ENCODE data around the gene CARMIL1.

Gene CARMIL1

DNA sequence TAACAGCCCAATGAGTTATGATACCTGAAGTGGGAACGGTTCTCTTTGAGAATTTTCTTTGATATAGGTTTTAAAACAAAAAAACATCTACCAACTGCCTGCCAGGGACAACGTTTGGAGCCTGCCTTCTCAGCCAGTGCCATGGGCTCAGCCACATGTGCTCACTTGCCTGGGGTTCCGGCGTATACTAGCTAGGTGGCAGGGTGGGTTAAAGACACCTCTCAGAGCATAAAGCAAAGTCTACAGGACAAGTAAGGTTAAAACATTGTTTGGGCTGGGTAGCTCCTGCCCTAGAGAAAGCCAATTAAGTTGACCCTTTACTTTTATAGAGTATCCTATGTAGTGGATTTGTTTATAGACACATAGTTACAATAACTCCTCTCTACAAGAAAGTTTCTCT, 334.9 kb downstream of the CARMIL1 start (continued):
- TF ChIP-seq, protein P1, sequence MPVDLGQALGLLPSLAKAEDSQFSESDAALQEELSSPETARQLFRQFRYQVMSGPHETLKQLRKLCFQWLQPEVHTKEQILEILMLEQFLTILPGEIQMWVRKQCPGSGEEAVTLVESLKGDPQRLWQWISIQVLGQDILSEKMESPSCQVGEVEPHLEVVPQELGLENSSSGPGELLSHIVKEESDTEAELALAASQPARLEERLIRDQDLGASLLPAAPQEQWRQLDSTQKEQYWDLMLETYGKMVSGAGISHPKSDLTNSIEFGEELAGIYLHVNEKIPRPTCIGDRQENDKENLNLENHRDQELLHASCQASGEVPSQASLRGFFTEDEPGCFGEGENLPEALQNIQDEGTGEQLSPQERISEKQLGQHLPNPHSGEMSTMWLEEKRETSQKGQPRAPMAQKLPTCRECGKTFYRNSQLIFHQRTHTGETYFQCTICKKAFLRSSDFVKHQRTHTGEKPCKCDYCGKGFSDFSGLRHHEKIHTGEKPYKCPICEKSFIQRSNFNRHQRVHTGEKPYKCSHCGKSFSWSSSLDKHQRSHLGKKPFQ (tag by site-specific recombination; IDR thresholded peaks at IDR 0.05) = no peak

- TF ChIP-seq, protein P2, sequence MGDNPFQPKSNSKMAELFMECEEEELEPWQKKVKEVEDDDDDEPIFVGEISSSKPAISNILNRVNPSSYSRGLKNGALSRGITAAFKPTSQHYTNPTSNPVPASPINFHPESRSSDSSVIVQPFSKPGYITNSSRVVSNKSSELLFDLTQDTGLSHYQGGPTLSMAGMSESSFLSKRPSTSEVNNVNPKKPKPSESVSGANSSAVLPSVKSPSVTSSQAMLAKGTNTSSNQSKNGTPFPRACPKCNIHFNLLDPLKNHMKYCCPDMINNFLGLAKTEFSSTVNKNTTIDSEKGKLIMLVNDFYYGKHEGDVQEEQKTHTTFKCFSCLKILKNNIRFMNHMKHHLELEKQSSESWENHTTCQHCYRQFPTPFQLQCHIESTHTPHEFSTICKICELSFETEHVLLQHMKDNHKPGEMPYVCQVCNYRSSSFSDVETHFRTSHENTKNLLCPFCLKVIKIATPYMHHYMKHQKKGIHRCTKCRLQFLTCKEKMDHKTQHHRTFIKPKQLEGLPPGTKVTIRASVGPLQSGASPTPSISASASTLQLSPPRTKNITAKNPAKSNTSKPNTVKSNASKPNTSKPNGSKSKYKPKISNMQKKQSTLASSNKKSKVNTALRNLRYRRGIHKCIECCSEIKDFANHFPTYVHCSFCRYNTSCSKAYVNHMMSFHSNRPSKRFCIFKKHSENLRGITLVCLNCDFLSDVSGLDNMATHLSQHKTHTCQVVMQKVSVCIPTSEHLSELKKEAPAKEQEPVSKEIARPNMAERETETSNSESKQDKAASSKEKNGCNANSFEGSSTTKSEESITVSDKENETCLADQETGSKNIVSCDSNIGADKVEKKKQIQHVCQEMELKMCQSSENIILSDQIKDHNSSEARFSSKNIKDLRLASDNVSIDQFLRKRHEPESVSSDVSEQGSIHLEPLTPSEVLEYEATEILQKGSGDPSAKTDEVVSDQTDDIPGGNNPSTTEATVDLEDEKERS (tag by site-specific recombination; IDR thresholded peaks at IDR 0.05) = no peak
- TF ChIP-seq ZNF184 (tag by site-specific recombination; IDR thresholded peaks at IDR 0.05) (no peak), ZNF175 (tag by site-specific recombination; IDR thresholded peaks at IDR 0.05) (no peak), ZNF473 (tag by site-specific recombination; IDR thresholded peaks at IDR 0.05) (no peak), ZNF626 (tag by site-specific recombination; IDR thresholded peaks at IDR 0.05) (no peak), ZBTB44 (tag by site-specific recombination; IDR thresholded peaks at IDR 0.05) (no peak), ZSCAN30 (tag by site-specific recombination; IDR thresholded peaks at IDR 0.05) (no peak), ZNF311 (tag by site-specific recombination; IDR thresholded peaks at IDR 0.05; ENCODE audit: borderline replicate concordance) (no peak), ZNF558 (tag by site-specific recombination; IDR thresholded peaks at IDR 0.05) (no peak)
- TF ChIP-seq, protein P3, sequence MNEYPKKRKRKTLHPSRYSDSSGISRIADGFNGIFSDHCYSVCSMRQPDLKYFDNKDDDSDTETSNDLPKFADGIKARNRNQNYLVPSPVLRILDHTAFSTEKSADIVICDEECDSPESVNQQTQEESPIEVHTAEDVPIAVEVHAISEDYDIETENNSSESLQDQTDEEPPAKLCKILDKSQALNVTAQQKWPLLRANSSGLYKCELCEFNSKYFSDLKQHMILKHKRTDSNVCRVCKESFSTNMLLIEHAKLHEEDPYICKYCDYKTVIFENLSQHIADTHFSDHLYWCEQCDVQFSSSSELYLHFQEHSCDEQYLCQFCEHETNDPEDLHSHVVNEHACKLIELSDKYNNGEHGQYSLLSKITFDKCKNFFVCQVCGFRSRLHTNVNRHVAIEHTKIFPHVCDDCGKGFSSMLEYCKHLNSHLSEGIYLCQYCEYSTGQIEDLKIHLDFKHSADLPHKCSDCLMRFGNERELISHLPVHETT (tag by site-specific recombination; IDR thresholded peaks at IDR 0.05) = no peak
- TF ChIP-seq, protein P4, sequence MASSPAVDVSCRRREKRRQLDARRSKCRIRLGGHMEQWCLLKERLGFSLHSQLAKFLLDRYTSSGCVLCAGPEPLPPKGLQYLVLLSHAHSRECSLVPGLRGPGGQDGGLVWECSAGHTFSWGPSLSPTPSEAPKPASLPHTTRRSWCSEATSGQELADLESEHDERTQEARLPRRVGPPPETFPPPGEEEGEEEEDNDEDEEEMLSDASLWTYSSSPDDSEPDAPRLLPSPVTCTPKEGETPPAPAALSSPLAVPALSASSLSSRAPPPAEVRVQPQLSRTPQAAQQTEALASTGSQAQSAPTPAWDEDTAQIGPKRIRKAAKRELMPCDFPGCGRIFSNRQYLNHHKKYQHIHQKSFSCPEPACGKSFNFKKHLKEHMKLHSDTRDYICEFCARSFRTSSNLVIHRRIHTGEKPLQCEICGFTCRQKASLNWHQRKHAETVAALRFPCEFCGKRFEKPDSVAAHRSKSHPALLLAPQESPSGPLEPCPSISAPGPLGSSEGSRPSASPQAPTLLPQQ (tag by site-specific recombination; IDR thresholded peaks at IDR 0.05) = no peak
- TF ChIP-seq, protein P5, sequence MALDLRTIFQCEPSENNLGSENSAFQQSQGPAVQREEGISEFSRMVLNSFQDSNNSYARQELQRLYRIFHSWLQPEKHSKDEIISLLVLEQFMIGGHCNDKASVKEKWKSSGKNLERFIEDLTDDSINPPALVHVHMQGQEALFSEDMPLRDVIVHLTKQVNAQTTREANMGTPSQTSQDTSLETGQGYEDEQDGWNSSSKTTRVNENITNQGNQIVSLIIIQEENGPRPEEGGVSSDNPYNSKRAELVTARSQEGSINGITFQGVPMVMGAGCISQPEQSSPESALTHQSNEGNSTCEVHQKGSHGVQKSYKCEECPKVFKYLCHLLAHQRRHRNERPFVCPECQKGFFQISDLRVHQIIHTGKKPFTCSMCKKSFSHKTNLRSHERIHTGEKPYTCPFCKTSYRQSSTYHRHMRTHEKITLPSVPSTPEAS (tag by site-specific recombination; IDR thresholded peaks at IDR 0.05) = no peak
- no peaks in the 10 kb centered on the region for H3K4me1 ChIP-seq (ENCODE audit: control insufficient read depth, insufficient read depth, low read length)
- ChIA-PET CTCF (interaction anchor here (0.6 to 1.3 kb wide), 4 partner anchors 9 to 1185 kb away, joined by 3 to 5 read pairs (median 4); no protein-coding TSS in a partner anchor), POLR2A (no interaction called here)
- no peaks in the 10 kb centered on the region for H3K9me3 ChIP-seq (ENCODE audit: control insufficient read depth, insufficient read depth, low read depth, low read length)
- H3K27ac ChIP-seq (ENCODE audit: extremely low read depth, low read depth, low read length) = no peak overlapping the region
- no peak overlapping the region for H3K4me3 ChIP-seq (ENCODE audit: low read depth, low read length)
- peaks cover 0 to 2% of the 10 kb centered on the region in 2 experiments; a peak in 1 of 3 replicates for H3K36me3 ChIP-seq (ENCODE audit: control insufficient read depth in 2 of 2, insufficient read depth in 1 of 2, low read length in 2 of 2)
Measured at GRCh38 chr6:25615471-25615870, 336.3 kb downstream of the CARMIL1 start.
